Bronchial epithelial cell (primary cell): ENCODE results near the gene HDAC9. TPM values are rescaled to one million over a fixed set of nuclear protein-coding genes. Genes with fewer than 3 reads are reported as not detected.

Experiments used
- DNase-seq: peaks from one replicate; pipeline ENCODE4 v3.0.0-alpha.2; 2010; ENCODE audit warnings: low read depth
- FAIRE-seq: peaks from 2 replicates; lab custom pipeline; 2011; peaks lifted over from hg19 to GRCh38; lab: Jason Lieb, UNC
- H3K27me3 ChIP-seq: 2 replicates; pipeline ENCODE4 v1.5.1; 2011; ENCODE audit warnings: low read length; ENCODE audit not compliant: control insufficient read depth, insufficient read depth
- H3K36me3 ChIP-seq: 2 replicates; pipeline ENCODE4 v1.5.1; 2011; ENCODE audit warnings: low read length; ENCODE audit not compliant: control insufficient read depth, insufficient read depth
- H3K4me3 ChIP-seq: 2 replicates; pipeline ENCODE4 v1.5.1; 2011; ENCODE audit warnings: mild to moderate bottlenecking, low read depth, low read length, control low read depth
- CTCF ChIP-seq: IDR thresholded peaks from 2 replicates; pipeline ENCODE4 v1.5.1; 2011; ENCODE audit warnings: mild to moderate bottlenecking, moderate library complexity, low read length, control low read depth, inconsistent platforms; ENCODE audit not compliant: insufficient read depth, severe bottlenecking
- total RNA-seq: library from RNA; depleted of rRNA; stranded (reverse); fragments of >200 nt; gene quantifications from 2 replicates; pipeline ENCODE4 v1.2.1, GENCODE V29; 2014

HDAC9 gene
- total RNA-seq, 1 donor from 2014 or later: 12.1 TPM

- no peaks in the 10 kb centered on the region for H3K27me3 ChIP-seq
- H3K4me3 ChIP-seq: no peak overlapping the region
- H3K36me3 ChIP-seq: no peaks in the 10 kb centered on the region
- FAIRE-seq: no peak
- TF ChIP-seq CTCF: no peak
- DNase-seq: no peak
These were observed 264.5 kb downstream of the HDAC9 start for GRCh38 chr7:18760046-18760445.

DNA sequence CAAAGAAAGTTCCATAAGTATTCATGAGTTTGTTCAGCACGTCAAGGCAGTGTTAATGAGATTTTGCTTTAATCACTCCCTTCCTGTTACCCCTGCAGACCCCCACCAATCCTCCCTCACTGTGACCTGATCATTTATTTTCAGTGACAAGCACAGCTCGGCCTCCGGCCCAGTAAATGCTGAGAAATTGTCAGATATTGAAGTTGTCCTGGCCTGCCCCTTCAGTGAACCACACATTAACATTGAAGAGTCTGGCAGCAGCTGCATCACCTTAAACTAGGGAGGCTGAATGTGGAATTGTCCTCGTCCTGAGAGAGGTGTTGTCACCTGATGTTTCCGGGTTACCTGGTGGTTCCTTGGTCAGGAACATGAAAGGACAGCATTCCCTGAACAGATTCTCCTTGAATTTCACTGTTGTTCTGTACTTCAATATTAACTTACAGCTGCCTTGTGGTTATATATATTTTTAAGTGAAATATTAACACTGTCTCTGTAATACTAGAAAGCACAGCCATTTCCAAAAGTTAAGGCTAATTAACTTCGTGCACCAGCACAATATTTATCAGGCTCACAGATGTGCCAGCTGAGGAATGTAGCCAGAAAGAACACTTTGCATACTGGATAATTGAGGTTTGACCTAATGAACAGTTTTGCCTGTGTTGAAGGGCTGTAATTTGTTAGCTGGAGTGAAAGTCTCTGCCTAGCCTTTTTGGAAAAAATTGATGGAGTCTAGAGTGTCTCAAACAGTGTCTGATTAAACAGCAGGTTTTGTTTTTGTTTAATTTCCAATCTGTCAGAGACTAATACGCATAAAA lies 265.3 kb downstream of the HDAC9 start:
- no peaks in the 10 kb centered on the region for H3K27me3 ChIP-seq
- H3K36me3 ChIP-seq: no peaks in the 10 kb centered on the region
- no peak overlapping the region for H3K4me3 ChIP-seq
- no peak for DNase-seq
- no peak for TF ChIP-seq CTCF
- no peak for FAIRE-seq

GRCh38 chr7:18762189-18762588 lies 266.6 kb downstream of the HDAC9 start:
- DNase-seq (no peak), FAIRE-seq (no peak)
- no peaks in the 10 kb centered on the region for H3K36me3 ChIP-seq

DNA sequence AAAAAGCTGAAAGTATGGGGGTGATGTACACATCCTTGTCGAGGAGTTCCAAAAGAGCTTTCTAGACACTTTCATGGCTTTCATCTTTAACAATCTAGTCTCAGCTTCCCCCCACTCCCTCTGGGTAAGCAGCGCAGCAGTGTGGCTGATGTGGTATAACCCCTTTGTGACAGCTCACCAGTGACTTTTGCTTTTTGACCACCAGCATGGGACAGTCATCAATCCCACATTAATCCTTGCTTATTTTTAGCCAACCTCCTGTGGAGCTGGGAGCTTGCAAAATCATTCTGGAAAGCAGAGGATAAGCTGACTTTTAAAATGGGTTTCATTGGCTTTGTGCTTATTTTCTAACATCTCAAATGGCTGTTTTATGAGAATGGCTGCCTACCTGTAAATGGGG lies 272.7 kb downstream of the HDAC9 start:
- no peak for FAIRE-seq
- DNase-seq: no peak
- Histone ChIP-seq H3K27me3 (no peaks in the 10 kb centered on the region), H3K4me3 (no peak overlapping the region), H3K36me3 (no peaks in the 10 kb centered on the region)
- no peak for TF ChIP-seq CTCF

More at GRCh38 chr7:18762189-18762588, 266.6 kb downstream of the HDAC9 start:
- Histone ChIP-seq H3K4me3 (no peak overlapping the region), H3K27me3 (no peaks in the 10 kb centered on the region)
- no peak for TF ChIP-seq CTCF

DNA sequence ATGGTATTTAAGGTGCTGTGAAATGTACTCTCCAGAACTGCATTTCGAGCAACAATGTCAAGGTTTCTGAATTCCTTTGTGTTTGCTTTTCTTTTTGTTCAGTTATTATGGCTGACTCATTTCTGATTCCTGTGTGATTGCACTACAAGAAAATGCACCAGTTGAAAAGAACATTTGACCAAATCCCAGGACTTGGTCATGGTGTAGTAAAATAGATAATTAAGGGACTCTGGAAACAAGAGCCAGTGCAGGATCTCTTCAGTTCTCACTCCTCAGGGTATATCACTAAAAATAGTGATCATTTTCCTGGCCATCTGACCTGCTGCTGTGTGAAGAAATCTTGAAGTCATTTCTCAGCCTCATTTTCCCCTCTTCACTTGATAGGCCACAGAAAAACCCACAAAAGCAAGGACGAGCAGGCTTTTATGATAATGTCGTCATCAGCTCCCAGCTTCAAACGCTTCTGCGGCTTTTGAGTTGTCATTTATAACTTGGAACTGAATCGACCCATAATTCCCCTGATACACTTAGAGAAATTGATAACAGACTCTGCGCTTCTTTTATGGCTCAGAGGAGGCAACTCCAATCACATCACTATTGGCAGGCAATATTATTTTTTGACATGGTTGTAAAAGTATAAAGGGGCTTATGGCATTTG lies 274.7 kb downstream of the HDAC9 start:
- DNase-seq (peak; percentile 73), FAIRE-seq (no peak)
- TF ChIP-seq CTCF: no peak
- no peaks in the 10 kb centered on the region for H3K27me3 ChIP-seq
- H3K36me3 ChIP-seq: no peaks in the 10 kb centered on the region
- H3K4me3 ChIP-seq: no peak overlapping the region
